HepG2 (cell line): Measurements from ENCODE around the gene HPDL. TPM values are rescaled to one million over a fixed set of nuclear protein-coding genes. Genes with fewer than 3 reads are reported as not detected.
"Not testable (repeated sequence)": the region's sequence is repeated elsewhere in the genome, so short reads cannot be mapped to it uniquely, and the experiment has no call there.

Source experiments
- ATAC-seq: fragments of 200-7000 bp; cut with Tn5 transposase; 3 replicates; pipeline ENCODE4 v1.9.1; 2020; ENCODE audit warnings: mild to moderate bottlenecking, moderate library complexity
- BruUV-seq: library from RNA; stranded (reverse); fragments of 400-500 nt; replicated peaks from 2 replicates; lab custom pipeline; 2021; lab: Mats Ljungman, UMichigan
- CTCF ChIA-PET: fragments of 300-600 bp; formaldehyde crosslinking; extraction: SDS; loops from one replicate; lab custom pipeline; 2021; ENCODE audit warnings: low total read pairs, inconsistent platforms, low intra/inter-chr PET ratio; lab: Yijun Ruan, JAX
- POLR2A ChIA-PET: fragments of 350-600 bp; sonication (Branson Sonifier 250); formaldehyde crosslinking; loops from one replicate; lab custom pipeline; 2020; ENCODE audit warnings: antibody characterized with exemption, inconsistent platforms; lab: Yijun Ruan, JAX
- DNase-seq: peaks from one replicate; pipeline ENCODE4 v3.0.0-alpha.2; 2015; ENCODE audit warnings: low spot score
- FAIRE-seq: peaks from 3 replicates; lab custom pipeline; 2011; peaks lifted over from hg19 to GRCh38; lab: Jason Lieb, UNC
- H2AFZ ChIP-seq: one replicate; pipeline ENCODE4 v1.6.1; 2011; ENCODE audit warnings: low read length, inconsistent platforms
- H3K27ac ChIP-seq: fragments of 300-600 bp; 3 replicates; pipeline ENCODE4 v1.8.0; 2011; ENCODE audit warnings: mixed run types, mild to moderate bottlenecking, mixed read lengths, low read length, inconsistent platforms; ENCODE audit not compliant: insufficient read depth; ENCODE audit errors: extremely low read length
- H3K27me3 ChIP-seq, 2 experiments: fragments of 200-600 bp in 1 of 2; 2 replicates in 1 of 2; 3 replicates in 1 of 2; pipeline versions ENCODE4 v1.6.0 to v1.8.0; 2011; ENCODE audit warnings: low read length in 2 of 2, mild to moderate bottlenecking in 2 of 2, moderate library complexity in 2 of 2, inconsistent platforms in 1 of 2; ENCODE audit not compliant: insufficient read depth in 2 of 2, control insufficient read depth in 1 of 2
- H3K36me3 ChIP-seq, 2 experiments: fragments of 200-600 bp in 1 of 2; replicated peaks in 1 of 2; 2 replicates in 1 of 2; 3 replicates in 1 of 2; pipeline versions ENCODE4 v1.5.1 to v1.8.0; 2011; ENCODE audit warnings: low read length in 2 of 2, inconsistent platforms in 1 of 2; ENCODE audit not compliant: insufficient read depth in 2 of 2, control insufficient read depth in 1 of 2
- H3K4me1 ChIP-seq: 2 replicates; pipeline ENCODE4 v1.5.1; 2012; ENCODE audit warnings: low read length, inconsistent platforms; ENCODE audit not compliant: insufficient read depth
- H3K4me2 ChIP-seq: 2 replicates; pipeline ENCODE4 v1.6.0; 2011; ENCODE audit warnings: low read depth, low read length, inconsistent platforms
- H3K4me3 ChIP-seq, 3 experiments: fragments of 200-600 bp in 1 of 3; sonication (generic), shearing (Covaris generic) in 1 of 3; replicated peaks in 1 of 3; 2 replicates each; pipeline ENCODE4 v1.5.1; 2011 to 2016; ENCODE audit warnings: low read length in 3 of 3, inconsistent platforms in 2 of 3, low read depth in 2 of 3, mild to moderate bottlenecking in 2 of 3, control low read depth in 1 of 3, mixed read lengths in 1 of 3; ENCODE audit not compliant: insufficient read depth in 1 of 3
- H3K79me2 ChIP-seq: one replicate; pipeline ENCODE4 v1.6.1; 2011; ENCODE audit warnings: low read length, inconsistent platforms; ENCODE audit not compliant: insufficient read depth
- H3K9ac ChIP-seq: 2 replicates; pipeline ENCODE4 v1.6.0; 2011; ENCODE audit warnings: mild to moderate bottlenecking, low read depth, low read length, inconsistent platforms; ENCODE audit not compliant: insufficient read depth
- H3K9me3 ChIP-seq: 2 replicates; pipeline ENCODE4 v1.5.1; 2012; ENCODE audit warnings: mild to moderate bottlenecking, low read length
- H4K20me1 ChIP-seq: 2 replicates; pipeline ENCODE4 v1.6.0; 2011; ENCODE audit warnings: inconsistent platforms, mild to moderate bottlenecking, low read length, moderate library complexity; ENCODE audit not compliant: insufficient read depth
- AHR ChIP-seq: IDR thresholded peaks from 2 replicates; pipeline ENCODE4 v1.6.1; 2018; ENCODE audit warnings: missing genetic modification reagents, missing compliant biosample characterization
- TEAD3 ChIP-seq: optimal IDR thresholded peaks from 2 replicates; pipeline ENCODE3; 2016; ENCODE audit warnings: borderline replicate concordance
- WGBS: methylation state at CpG from one replicate; pipeline ENCODE4 v1.1.6; 2017; ENCODE audit warnings: low lambda C conversion rate; 5-methylcytosine and 5-hydroxymethylcytosine counted together
- in situ Hi-C: cut with HindIII; loops from 2 replicates; pipeline ENCODE4 v1.10.0; 2017; ENCODE audit warnings: low pct_unique_long_range_greater_than_20kb; ENCODE audit not compliant: extremely low pct_ligation_motif_present
- intact Hi-C: fragments of 100-400 bp; cut with micrococcal nuclease; formaldehyde crosslinking; loops from one replicate; pipeline ENCODE4 v1.10.0; 2022; ENCODE audit not compliant: unreplicated experiment
- polyA plus RNA-seq, 8 experiments: library from polyadenylated mRNA; depleted of rRNA in 3 of 8; stranded (reverse) in 7 of 8; unstranded in 1 of 8; fragments of >200 nt; fragmentation: Illumina TruSeq in 4 of 8; extraction: Trizol in 4 of 8; gene quantifications; 2 replicates each; pipeline versions ENCODE4 v1.2.1 to v1.2.3, GENCODE V29; 2011 to 2016; ENCODE audit warnings: low read depth in 4 of 8, missing spikeins in 1 of 8, mixed read lengths in 1 of 8; ENCODE audit not compliant: insufficient read depth in 1 of 8
- total RNA-seq, 5 experiments: library from RNA; depleted of rRNA; stranded (reverse); fragments of >200 nt; fragmentation: Illumina TruSeq; extraction: Trizol; gene quantifications; 2 replicates each; pipeline ENCODE4 v1.2.3, GENCODE V29; 2016; ENCODE audit warnings: low read depth in 1 of 5
- TF ChIP-seq, protein P1 (sequence below): sonication (generic); IDR thresholded peaks from 2 replicates; pipeline ENCODE4 v1.6.1; 2016; ENCODE audit warnings: low read depth, borderline replicate concordance
- TF ChIP-seq, protein P2 (sequence below): sonication (generic); formaldehyde crosslinking; IDR thresholded peaks from 2 replicates; pipeline ENCODE4 v1.5.1; 2020; ENCODE audit warnings: missing genetic modification reagents, mild to moderate bottlenecking, borderline replicate concordance
- TF ChIP-seq, protein P3 (sequence below): sonication (generic); formaldehyde crosslinking; IDR thresholded peaks from 2 replicates; pipeline ENCODE4 v1.5.0; 2020; ENCODE audit warnings: missing genetic modification reagents
- TF ChIP-seq, protein P4 (sequence below): sonication (generic); formaldehyde crosslinking; IDR thresholded peaks from 2 replicates; pipeline ENCODE4 v1.4.0; 2020; ENCODE audit warnings: mild to moderate bottlenecking, missing genetic modification reagents

Gene HPDL
- total and polyA plus RNA-seq, 2 of the 13 experiments (the other 11 are each of a cell fraction or from before 2014, with no cell fraction given): not detected

DNA sequence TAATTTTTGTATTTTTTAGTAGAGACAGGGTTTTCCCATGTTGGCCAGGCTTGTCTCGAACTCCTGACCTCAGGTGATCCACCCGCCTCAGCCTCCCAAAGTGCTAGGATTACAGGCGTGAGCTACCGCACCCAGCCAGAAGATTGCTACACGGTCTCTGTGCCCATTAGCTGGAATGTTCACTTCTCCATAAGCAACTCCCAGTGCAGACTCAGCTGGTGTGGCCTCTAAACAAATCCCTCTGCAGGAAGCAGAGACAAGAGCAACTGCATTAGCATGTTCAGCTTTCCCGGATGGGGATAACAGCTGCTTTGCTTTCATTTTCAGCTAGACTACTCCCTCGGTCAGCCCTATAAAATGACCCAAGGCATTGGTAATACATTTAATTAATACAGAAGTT lies 34.3 kb downstream of the HPDL start:
- H3K9ac ChIP-seq, H3K36me3 ChIP-seq, H3K9me3 ChIP-seq, H2AFZ ChIP-seq, H3K4me3 ChIP-seq, H3K27me3 ChIP-seq, H3K27ac ChIP-seq, H4K20me1 ChIP-seq, FAIRE-seq, H3K79me2 ChIP-seq, BruUV-seq: not testable (repeated sequence)
- ATAC-seq: peak; percentile 68
- TF ChIP-seq TEAD3 (CRISPR knock-in tag): peak; percentile 9
- TF ChIP-seq, protein P1, sequence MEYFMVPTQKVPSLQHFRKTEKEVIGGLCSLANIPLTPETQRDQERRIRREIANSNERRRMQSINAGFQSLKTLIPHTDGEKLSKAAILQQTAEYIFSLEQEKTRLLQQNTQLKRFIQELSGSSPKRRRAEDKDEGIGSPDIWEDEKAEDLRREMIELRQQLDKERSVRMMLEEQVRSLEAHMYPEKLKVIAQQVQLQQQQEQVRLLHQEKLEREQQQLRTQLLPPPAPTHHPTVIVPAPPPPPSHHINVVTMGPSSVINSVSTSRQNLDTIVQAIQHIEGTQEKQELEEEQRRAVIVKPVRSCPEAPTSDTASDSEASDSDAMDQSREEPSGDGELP: 0 out of 2 replicates have a peak, but pooled peaks have one; percentile 26
- DNase-seq: peak; percentile 23
- 81% methylated on average over 5 of the region's 7 CpGs for WGBS
- peaks cover 22% of the 10 kb centered on the region for H3K4me1 ChIP-seq
- ChIA-PET POLR2A (interaction anchor here (1.0 to 2.2 kb wide), 3 partner anchors 21 to 132 kb away, joined by 3 to 10 read pairs (median 7); partner anchors contain the start of genes MUTYH and TOE1), CTCF (interaction anchor here (2.8 kb wide), 1 partner anchor 131 kb away, joined by 32 read pairs; the partner anchor contains the start of gene TESK2)
- intact Hi-C loops: loop anchor here (1.0 kb wide), 1 partner anchor 132 kb away; no protein-coding TSS in a partner anchor
- H3K4me2 ChIP-seq: peak overlapping the region; percentile 9; the same call in 1 of the 2 replicates
- in situ Hi-C loops: loop anchor here (25.0 kb wide), 1 partner anchor 226 kb away; the partner anchor contains the start of gene NASP

DNA sequence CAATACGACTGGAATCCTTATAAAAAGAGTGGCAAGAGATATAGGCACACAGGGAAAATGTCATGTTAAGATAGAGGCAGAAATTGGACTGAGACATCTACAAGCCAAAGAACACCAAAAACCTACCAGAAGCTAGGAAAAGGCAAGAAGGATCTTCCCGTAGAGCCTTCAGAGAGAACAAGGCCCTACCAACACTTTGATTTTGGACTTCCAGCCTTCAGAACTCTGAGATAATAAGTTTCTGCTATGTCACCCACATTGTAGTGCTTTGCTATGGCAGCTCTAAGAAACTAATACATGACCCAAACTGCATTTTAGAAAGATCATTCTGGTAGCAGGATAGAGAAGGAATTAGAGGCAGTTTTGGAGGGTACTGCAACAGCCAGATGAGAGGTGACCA lies 37.6 kb downstream of the HPDL start:
- no peak overlapping the region for H2AFZ ChIP-seq
- 96% methylated on average over 2 of the region's 2 CpGs for WGBS
- BruUV-seq: no TSS peak
- no peak for DNase-seq
- H3K27ac ChIP-seq: no peak overlapping the region
- CTCF ChIA-PET: no interaction called here
- H3K4me1 ChIP-seq: peaks cover 13% of the 10 kb centered on the region
- H3K4me2 ChIP-seq: no peak overlapping the region
- TF ChIP-seq, protein P2, sequence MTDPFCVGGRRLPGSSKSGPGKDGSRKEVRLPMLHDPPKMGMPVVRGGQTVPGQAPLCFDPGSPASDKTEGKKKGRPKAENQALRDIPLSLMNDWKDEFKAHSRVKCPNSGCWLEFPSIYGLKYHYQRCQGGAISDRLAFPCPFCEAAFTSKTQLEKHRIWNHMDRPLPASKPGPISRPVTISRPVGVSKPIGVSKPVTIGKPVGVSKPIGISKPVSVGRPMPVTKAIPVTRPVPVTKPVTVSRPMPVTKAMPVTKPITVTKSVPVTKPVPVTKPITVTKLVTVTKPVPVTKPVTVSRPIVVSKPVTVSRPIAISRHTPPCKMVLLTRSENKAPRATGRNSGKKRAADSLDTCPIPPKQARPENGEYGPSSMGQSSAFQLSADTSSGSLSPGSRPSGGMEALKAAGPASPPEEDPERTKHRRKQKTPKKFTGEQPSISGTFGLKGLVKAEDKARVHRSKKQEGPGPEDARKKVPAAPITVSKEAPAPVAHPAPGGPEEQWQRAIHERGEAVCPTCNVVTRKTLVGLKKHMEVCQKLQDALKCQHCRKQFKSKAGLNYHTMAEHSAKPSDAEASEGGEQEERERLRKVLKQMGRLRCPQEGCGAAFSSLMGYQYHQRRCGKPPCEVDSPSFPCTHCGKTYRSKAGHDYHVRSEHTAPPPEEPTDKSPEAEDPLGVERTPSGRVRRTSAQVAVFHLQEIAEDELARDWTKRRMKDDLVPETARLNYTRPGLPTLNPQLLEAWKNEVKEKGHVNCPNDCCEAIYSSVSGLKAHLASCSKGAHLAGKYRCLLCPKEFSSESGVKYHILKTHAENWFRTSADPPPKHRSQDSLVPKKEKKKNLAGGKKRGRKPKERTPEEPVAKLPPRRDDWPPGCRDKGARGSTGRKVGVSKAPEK (CRISPR knock-in tag): no peak
- TF ChIP-seq, protein P3, sequence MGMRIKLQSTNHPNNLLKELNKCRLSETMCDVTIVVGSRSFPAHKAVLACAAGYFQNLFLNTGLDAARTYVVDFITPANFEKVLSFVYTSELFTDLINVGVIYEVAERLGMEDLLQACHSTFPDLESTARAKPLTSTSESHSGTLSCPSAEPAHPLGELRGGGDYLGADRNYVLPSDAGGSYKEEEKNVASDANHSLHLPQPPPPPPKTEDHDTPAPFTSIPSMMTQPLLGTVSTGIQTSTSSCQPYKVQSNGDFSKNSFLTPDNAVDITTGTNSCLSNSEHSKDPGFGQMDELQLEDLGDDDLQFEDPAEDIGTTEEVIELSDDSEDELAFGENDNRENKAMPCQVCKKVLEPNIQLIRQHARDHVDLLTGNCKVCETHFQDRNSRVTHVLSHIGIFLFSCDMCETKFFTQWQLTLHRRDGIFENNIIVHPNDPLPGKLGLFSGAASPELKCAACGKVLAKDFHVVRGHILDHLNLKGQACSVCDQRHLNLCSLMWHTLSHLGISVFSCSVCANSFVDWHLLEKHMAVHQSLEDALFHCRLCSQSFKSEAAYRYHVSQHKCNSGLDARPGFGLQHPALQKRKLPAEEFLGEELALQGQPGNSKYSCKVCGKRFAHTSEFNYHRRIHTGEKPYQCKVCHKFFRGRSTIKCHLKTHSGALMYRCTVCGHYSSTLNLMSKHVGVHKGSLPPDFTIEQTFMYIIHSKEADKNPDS (CRISPR knock-in tag): no peak
- no peak for TF ChIP-seq AHR (CRISPR knock-in tag)
- TF ChIP-seq, protein P4, sequence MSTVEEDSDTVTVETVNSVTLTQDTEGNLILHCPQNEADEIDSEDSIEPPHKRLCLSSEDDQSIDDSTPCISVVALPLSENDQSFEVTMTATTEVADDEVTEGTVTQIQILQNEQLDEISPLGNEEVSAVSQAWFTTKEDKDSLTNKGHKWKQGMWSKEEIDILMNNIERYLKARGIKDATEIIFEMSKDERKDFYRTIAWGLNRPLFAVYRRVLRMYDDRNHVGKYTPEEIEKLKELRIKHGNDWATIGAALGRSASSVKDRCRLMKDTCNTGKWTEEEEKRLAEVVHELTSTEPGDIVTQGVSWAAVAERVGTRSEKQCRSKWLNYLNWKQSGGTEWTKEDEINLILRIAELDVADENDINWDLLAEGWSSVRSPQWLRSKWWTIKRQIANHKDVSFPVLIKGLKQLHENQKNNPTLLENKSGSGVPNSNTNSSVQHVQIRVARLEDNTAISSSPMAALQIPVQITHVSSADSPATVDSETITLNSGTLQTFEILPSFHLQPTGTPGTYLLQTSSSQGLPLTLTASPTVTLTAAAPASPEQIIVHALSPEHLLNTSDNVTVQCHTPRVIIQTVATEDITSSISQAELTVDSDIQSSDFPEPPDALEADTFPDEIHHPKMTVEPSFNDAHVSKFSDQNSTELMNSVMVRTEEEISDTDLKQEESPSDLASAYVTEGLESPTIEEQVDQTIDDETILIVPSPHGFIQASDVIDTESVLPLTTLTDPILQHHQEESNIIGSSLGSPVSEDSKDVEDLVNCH (CRISPR knock-in tag): no peak
- H3K9me3 ChIP-seq: no peaks in the 10 kb centered on the region
- no peak overlapping the region for H3K9ac ChIP-seq
- no peak for ATAC-seq
- H3K4me3 ChIP-seq: no peak overlapping the region
- intact Hi-C loops: no loop called here
- H3K79me2 ChIP-seq: no peaks in the 10 kb centered on the region
- in situ Hi-C loops: loop anchor here (25.0 kb wide), 1 partner anchor 223 kb away; the partner anchor contains the start of gene NASP
- no peaks in the 10 kb centered on the region for H4K20me1 ChIP-seq
- POLR2A ChIA-PET: no interaction called here
- no peaks in the 10 kb centered on the region for H3K27me3 ChIP-seq
- FAIRE-seq: no peak
- H3K36me3 ChIP-seq: no peaks in the 10 kb centered on the region
